ENCODE measurements around the gene FAM3C. TPM values are rescaled to one million over a fixed set of nuclear protein-coding genes. Genes with fewer than 3 reads are reported as not detected.

Gene FAM3C
- polyA plus RNA-seq, 4 donors = 90.2 to 130 (median 118) TPM

DNA sequence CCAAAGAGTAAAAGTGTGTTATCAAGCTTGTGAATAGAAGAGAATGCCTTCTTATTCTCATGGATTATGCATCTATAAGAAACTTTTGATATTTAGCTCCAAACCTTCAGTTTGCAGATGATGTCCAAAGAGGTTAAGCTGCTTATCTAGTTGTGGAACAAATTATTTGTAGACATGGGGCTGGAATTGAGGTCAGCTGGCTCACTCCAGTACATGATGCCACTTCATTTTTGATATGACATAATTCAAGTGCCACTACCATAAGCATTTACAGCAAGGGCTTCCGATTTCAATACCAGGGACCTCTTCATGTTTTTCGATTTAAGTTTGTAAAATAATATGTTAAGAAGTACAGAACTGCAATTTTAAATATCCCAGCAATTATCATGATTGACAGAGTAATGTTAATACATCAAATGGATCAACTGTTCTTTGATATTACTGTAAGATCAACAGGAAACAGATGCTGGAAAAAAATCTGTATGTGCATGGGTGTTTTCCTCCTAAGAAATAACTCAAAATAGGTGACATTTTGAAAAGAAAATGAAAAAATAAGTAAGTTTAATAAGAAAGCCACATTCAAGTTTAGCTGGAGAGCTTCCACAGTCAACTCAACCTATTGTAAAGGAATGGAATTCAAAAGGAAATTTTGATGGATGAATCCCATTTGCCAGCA is 12.7 kb downstream of the FAM3C start:
- DNase-seq (ENCODE audit: low read depth in 4 of 4, low spot score in 2 of 4) = no peak

DNA sequence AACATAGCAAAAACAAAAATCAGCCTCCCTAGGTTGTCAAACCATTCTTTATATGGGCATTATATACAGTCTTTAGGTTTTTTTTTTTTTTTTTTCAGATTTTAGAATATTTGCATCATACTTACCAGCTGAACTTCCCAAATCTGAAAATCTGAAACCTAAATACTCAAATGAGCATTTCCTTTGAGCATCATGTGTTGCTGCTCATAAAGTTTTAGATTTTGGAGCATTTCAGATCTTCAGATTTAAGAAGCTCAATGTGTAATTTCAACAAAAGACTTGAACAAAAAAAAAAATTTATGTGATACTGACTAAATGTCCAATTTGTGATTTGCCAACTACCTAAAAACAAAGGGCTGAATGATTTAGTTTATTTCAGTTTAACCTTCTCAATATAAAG is 13.6 kb downstream of the FAM3C start:
- DNase-seq (ENCODE audit: low read depth in 4 of 4, low spot score in 2 of 4) = no peak

DNA sequence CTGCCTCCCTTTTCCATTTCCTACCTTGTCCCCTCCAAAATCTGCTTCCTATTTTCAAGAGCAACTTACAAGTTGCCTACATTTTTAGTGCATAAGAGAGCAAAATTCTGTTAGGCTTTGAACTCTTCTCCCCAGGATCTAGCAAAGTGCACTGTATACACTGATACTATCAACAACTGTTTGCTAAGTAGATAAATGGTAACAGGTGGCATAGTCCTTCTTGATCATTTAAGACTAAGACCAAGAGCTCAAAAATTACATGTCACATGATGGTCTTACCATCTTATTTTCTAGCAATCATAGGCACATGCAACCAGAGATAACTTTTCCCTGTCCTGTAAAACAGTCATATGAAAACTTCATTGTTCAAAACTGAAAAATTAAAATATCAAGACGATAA is 16.2 kb downstream of the FAM3C start:
- no peak for DNase-seq (ENCODE audit: low read depth in 4 of 4, low spot score in 2 of 4)

DNA sequence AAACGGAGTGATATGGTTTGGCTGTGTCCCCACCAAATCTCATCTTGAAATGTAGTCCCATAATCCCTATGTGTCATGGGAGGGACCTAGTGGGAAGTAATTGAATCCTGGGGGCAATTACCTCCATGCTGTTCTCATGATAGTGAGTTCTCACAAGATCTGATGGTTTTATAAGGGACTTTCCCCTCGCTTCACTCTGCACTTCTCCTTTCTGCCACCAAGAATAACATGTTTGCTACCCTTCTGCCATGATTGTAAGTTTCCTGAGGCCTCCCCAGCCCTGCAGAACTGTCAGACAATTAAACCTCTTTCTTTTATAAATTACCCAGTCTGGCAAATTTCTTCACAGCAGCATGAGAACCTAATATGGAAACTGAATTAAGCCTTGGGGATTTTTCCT is 19.1 kb downstream of the FAM3C start:
- DNase-seq (ENCODE audit: low read depth in 4 of 4, low spot score in 2 of 4) = no peak

DNA sequence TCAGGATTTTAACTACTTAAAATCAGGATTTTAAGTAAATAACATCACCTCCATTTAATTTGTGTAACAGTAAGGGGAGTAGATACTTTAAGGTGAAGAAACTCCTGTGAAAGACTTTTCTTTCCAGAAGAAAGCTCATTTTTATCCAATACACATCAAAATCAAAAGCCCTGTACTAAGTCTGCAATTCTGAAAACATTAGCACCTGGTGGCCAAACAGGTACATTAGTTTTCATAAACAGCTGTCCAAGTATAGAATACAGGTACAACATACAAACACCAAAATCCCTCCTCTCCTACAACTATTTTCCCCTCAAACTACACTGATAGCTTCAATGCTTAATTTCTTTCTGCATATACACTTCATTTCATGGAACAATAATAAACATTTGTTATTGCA is 22.9 kb downstream of the FAM3C start:
- no peak for DNase-seq (ENCODE audit: low read depth in 4 of 4, low spot score in 2 of 4)

DNA sequence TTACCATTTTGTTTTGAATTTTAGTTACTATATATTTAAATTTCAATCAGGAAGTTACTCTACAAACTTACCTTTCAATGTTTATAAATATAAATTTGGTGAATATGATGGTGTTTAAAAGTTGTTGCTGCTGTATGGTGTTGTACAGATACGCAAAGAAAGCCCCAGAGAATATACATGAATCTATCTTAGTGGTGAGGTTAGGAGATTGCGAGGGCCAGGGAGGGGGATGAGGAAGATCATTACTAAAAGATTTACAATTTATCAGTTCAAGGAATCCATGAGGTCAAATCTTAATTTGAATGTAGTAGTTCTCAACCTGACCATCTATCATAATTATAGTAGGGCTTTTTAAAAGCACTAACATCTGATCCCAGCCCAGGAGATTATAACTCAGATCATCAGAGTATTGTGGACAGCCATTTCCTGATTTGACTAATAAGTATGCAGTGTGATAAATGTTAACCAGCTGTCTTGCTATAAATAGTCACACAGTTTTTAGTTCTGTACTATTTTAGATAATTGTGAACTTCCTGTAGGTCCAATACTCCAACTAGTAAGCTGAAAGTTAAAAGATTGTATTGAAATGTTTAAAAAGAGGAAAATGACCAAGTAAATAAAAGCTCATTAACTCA is 23.6 kb downstream of the FAM3C start:
- DNase-seq (ENCODE audit: low read depth in 4 of 4, low spot score in 2 of 4) = no peak

DNA sequence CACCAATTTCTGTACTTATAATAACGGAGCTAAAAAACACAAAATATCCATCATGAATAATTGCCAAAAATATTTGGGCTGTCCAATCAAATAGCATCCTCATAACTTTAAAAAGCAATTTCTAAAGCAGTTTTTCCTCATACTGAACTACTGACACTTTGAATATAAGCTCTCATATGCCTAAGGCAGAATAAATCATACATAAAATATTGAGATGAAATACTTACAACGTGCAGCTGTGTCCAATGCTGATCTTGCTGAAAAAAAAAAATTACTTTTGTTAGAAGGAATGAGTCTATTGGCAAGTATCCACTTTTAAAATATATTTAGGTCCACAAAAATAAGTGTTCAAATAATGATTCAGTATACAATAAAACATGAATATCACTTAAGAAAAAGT is 24.2 kb downstream of the FAM3C start:
- DNase-seq (ENCODE audit: low read depth in 4 of 4, low spot score in 2 of 4) = no peak

DNA sequence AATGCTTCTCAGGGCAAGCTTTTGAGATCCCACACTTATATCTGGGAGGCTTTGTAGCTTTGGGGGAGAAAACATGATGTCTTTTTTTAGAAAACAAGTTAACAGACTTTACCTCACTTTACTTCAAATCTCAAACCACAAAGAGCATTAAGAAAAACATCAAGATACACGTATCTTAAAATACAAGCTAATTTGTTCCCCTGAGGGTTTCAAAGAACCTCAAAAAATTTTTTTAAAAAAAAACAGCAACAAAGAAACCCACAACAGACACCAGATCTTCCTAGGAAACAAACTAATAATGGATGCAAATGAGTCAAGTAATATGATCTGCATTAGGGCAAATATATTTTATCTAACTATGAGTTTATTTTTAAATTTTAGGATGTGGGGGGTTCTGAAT is 24.7 kb downstream of the FAM3C start:
- no peak for DNase-seq (ENCODE audit: low read depth in 4 of 4, low spot score in 2 of 4)

DNA sequence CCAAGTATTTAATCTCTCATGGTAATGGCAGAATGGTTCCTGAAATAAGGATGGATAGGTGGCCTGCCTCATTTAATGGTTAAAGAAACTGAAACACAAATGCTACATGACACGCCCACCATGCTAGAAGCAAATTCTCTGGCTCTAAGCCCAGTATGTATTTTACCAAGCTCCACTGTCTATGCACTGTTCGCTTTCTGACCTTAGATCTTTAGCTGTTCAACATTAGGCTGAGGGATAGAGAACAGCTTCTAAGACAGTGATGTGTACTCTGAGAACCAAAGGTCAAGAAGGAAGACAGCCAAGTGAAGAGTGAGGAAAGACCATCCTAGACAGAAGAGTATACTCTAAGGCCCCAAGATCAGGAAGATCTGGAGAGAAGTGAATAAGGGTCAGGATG is 26.6 kb downstream of the FAM3C start:
- DNase-seq (ENCODE audit: low read depth in 4 of 4, low spot score in 2 of 4) = no peak

DNA sequence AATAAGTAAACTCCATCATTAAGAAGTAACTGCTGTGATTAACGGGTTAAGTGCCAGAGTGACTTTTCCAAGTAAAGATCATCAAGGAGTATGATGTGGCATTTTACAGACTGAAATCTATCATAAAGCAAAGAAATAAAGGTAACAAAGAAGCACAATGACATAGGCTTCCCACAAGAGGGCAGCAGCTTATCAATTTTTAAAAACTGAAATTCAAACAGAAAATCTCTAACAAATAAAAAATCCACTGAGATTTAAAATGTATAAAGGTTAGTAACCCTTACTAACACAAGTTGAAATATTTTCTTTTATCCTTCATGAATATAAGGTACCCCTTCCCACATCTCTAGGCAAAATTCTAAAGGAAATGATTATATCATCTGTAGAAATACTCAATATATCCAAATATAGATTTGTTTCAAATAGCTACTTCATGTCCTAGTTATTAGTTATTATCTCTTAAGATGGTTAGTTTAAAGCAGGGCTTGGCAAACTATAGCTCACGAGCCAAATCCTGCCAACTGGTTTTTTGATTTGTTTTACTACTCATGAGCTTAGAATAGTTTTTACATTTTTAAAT is 29.2 kb downstream of the FAM3C start:
- no peak for DNase-seq (ENCODE audit: low read depth in 4 of 4, low spot score in 2 of 4)

DNA sequence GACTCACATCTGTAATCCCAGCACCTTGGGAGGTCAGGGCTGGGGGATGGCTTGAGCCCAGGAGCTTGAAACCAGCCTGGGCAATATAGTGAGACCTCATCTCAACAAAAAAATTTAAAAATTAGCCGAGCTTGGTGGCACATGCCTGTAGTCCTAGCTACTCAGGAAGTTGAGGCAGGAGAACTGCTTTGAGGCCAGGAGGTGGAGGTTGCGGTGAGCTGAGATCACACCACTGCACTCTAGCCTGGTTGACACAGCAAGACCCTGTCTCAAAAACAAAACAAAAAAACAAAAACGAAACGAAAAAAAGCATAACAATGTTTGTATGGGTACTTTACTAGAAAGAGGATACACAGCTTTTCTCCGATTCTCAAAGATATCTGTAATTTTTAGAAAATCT is 35.5 kb downstream of the FAM3C start:
- DNase-seq (ENCODE audit: low read depth in 4 of 4, low spot score in 2 of 4) = no peak

DNA sequence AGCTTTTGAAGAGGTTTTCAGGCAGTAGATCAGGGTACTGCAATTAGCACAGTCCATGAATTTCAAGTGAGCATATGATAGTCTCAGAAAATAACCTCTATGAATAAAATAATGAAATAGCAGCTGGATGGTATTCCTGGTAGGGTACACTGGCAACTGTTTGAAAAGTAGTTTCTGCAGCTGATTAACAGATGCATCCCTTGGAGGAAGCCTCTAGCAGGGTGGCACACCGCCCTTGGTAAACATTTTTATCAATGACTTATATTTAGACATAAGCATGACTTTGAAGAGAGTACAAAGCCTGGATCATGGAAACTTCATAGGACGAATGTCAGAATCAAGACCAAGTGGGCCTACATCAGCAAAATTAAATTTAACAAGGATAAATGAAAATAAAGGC is 40.5 kb downstream of the FAM3C start:
- no peak for DNase-seq (ENCODE audit: low read depth in 4 of 4, low spot score in 2 of 4)

DNA sequence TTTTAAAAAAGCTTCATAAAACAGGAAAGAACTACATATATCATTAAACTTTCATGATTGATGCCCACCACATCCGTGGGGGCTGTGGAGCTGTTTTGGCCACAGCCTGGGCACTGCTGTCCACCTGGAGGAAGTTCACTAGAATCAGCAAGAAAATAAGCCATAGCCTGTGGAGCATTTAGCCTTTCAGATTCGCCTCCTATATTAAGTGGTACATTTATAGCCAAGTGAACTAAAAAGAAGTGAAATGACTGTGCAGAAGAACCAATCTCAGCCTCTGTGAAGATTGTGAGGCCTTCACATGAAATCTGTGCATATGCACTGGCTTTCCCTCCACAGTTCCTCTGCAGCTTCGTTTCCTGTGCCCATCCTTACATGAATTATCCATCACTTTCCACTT is 43.8 kb downstream of the FAM3C start:
- DNase-seq (ENCODE audit: low read depth in 4 of 4, low spot score in 2 of 4) = no peak

DNA sequence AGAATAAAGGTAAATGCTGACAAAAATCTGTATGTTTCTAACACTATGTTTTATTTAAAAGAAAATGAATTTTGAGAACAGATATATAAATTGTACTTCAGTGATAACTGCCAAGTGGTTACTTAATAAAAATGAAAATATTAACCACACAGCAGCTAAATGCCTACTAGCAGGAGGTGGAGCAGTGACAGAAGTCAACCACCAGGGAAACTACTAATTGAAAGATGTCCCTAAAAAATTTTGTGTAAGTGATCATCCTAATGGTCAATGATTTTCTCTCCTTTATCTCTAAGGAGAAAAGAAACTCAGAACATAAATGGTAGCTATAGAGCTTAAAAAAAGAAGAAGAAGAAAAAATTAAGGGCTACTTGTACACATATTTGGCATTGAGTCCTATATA is 44.4 kb downstream of the FAM3C start:
- DNase-seq (ENCODE audit: low read depth in 4 of 4, low spot score in 2 of 4) = no peak

DNA sequence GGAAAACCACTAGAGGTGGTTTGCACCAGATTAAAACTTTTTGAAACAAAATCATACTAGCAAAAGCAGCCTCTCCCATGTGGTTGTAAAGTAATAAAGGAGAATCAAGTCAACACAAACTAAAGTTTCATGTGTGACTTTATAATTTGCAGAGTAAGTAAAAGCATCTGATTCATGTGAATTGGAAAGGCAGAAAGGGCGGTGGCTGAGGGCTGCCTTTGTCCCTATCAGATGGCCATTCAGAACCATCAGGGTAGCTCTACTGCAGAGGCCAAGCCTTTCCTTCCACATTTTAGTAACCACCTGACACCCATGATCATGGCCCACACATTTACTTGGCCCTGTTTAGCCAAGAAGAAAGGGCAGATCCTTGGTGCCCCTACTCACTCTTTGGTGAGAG is 51.6 kb downstream of the FAM3C start:
- no peak for DNase-seq (ENCODE audit: low read depth in 4 of 4, low spot score in 2 of 4)

DNA sequence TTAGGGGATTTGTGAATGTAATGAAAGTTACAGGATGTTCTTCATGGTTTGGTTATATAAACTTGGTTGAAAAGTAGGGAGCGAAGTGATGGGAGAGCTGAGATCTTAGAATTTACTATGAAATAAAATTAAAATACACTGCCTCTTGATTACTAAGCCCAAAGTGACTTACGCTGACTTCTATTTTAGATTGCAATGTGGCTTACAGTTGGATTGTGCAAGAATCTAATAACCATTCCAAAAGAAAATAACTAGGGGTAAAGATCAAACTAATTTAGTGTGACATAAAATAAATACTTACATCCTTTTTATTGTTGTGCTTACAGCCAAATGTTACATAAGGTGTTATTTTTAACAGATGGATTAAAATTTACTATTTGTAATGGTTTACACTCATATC is 52.0 kb downstream of the FAM3C start:
- DNase-seq (ENCODE audit: low read depth in 4 of 4, low spot score in 2 of 4) = no peak

DNA sequence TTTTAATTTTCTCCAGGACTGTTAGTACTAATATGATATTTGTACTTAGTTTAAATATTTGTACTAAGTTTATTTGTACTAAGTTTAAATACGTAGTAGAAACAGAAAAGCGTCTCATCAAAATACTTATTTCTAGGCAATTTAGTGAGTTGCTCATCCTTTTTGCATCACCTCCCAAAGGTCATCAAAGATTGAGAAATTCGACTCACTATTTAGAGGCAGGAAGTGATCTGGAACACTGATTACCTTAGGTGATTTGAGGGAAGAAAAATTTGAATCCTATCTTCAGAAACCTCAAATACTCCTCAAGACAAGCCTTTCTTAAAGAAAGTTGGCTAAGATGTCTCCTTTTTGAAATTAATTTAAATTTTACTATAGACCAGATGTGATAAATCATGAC is 52.8 kb downstream of the FAM3C start:
- DNase-seq (ENCODE audit: low read depth in 4 of 4, low spot score in 2 of 4) = no peak

DNA sequence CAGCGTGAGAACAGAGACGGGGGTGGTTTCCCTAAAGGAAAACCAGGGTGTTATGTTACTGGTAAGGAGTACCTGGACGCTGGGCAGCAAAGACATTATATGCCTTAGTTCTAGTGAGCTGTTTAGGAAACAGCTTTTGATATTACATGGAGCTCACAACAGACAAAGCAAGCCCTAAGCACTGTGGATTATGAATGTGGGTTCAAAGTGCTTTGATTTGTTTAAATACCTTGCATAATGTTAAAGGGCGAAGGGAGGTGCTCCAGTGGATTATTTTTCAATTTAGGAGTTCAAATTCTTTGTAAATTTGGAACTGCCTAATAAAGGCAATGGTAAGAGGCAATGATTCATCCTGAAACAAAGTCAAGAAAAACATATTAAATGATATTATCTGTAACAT is 53.5 kb downstream of the FAM3C start:
- no peak for DNase-seq (ENCODE audit: low read depth in 4 of 4, low spot score in 2 of 4)

DNA sequence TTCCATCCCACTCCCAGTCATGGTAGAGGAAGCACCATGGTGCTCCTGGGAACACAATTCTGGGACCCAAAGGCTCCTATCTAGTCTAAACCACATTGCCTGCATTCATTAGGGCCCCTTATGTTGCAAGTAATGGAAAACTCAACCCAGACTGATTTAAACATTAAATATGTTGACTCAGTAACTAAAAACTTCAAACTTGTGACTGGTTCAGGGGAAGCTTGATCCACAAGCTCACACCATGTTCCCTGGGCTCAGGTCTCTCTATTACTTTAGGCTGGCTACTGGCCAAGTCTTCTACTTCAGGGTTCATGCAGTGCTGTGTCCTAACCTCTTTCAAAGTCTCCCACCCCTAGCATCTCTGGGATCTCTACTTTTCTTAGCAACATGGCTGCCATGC is 54.2 kb downstream of the FAM3C start:
- DNase-seq (ENCODE audit: low read depth in 4 of 4, low spot score in 2 of 4) = no peak

DNA sequence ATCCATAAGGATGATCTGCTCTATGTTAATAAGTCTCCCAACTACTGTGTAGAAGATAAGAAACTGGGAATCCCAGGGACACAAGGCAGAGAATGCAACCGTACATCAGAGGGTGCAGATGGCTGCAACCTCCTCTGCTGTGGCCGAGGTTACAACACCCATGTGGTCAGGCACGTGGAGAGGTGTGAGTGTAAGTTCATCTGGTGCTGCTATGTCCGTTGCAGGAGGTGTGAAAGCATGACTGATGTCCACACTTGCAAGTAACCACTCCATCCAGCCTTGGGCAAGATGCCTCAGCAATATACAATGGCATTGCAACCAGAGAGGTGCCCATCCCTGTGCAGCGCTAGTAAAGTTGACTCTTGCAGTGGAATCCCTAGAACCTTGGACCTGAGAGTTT is 57.0 kb downstream of the FAM3C start:
- DNase-seq (ENCODE audit: low read depth in 4 of 4, low spot score in 2 of 4) = no peak

DNA sequence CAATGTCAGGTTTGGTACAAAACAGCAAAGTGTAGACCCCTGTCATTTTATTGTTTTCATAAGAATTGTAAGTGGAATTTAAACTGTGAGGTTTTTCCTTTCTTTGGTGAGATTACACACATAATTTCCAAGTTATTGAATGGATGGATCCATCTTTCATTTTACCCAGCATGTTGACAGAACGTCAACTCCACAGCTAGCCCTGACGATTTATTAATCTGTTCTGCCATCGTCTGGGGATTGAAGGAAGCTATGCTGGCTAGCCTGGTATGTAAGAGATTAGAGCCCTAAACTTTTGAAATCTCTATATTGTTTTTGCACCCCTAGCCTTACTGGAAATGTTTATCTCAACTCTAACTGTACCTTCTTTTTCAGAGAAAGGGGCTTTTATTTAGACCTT is 58.7 kb downstream of the FAM3C start:
- no peak for DNase-seq (ENCODE audit: low read depth in 4 of 4, low spot score in 2 of 4)

DNA sequence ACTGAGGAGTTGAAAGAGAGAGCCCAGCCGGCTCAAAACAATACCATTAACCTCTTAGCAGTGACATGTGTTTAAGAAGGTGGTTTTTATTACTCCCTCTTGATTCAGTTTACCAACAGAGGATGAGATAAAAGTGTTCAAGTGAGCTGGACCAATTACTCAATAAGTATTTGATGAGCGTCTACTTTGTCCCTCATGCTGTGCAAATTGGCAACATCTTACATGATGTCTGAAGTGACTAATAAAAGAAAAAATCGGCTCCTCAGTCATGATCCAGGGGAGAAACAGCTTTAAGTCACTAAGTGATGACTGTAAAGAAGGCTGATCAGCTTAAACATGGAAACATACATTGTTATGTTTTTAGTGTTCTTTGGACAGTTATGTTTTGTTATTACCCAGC is 59.5 kb downstream of the FAM3C start:
- no peak for DNase-seq (ENCODE audit: low read depth in 4 of 4, low spot score in 2 of 4)

Data from left renal cortex interstitium (tissue), 4 donors.